Activated CD8-positive, alpha-beta T cell treated with anti-CD3 and anti-CD28 coated beads, Interleukin-2, amount 10 ng/mL, durations not matched to agents 7 days and 5 days (primary cell): ENCODE measurements around the gene TSGA10. TPM values are rescaled to one million over a fixed set of nuclear protein-coding genes. Genes with fewer than 3 reads are reported as not detected.

ENCODE experiments used
- ATAC-seq: fragments of 150-1000 bp; cut with Tn5 transposase; one replicate; pipeline ENCODE4 v1.10.0; 2021; ENCODE audit warnings: moderate library complexity
- CTCF ChIA-PET: fragments of 350-600 bp; sonication (Branson Sonifier 250); formaldehyde crosslinking; loops from one replicate; lab custom pipeline; 2021; ENCODE audit warnings: antibody characterized with exemption; lab: Charles Lee
- POLR2A ChIA-PET: fragments of 350-600 bp; sonication (Branson Sonifier 250); formaldehyde crosslinking; loops from one replicate; lab custom pipeline; 2021; ENCODE audit warnings: antibody characterized with exemption; lab: Charles Lee
- DNase-seq: peaks from one replicate; pipeline ENCODE4 v3.0.0-alpha.2; 2020
- H3K27ac Mint-ChIP-seq: one replicate; pipeline ENCODE4 v1.8.0; 2021; ENCODE audit warnings: mild to moderate bottlenecking, mixed read lengths
- H3K27me3 Mint-ChIP-seq: one replicate; pipeline ENCODE4 v1.8.0; 2021; ENCODE audit warnings: low read depth, mixed read lengths
- H3K36me3 Mint-ChIP-seq: one replicate; pipeline ENCODE4 v1.8.0; 2021; ENCODE audit warnings: low read depth, mixed read lengths
- H3K4me1 Mint-ChIP-seq: one replicate; pipeline ENCODE4 v1.8.0; 2021; ENCODE audit warnings: low read depth, mixed read lengths
- H3K4me3 Mint-ChIP-seq: one replicate; pipeline ENCODE4 v1.8.0; 2021; ENCODE audit warnings: mild to moderate bottlenecking, mixed read lengths
- H3K9me3 Mint-ChIP-seq: one replicate; pipeline ENCODE4 v1.8.0; 2022; ENCODE audit warnings: mixed read lengths; ENCODE audit not compliant: insufficient read depth
- total RNA-seq, 2 experiments: library from RNA; stranded (reverse); gene quantifications; one replicate each; pipeline ENCODE4 v1.2.3, GENCODE V29; 2021

TSGA10 gene
- total RNA-seq, 2 experiments from 2014 or later, result 6.0 to 6.9 TPM

DNA sequence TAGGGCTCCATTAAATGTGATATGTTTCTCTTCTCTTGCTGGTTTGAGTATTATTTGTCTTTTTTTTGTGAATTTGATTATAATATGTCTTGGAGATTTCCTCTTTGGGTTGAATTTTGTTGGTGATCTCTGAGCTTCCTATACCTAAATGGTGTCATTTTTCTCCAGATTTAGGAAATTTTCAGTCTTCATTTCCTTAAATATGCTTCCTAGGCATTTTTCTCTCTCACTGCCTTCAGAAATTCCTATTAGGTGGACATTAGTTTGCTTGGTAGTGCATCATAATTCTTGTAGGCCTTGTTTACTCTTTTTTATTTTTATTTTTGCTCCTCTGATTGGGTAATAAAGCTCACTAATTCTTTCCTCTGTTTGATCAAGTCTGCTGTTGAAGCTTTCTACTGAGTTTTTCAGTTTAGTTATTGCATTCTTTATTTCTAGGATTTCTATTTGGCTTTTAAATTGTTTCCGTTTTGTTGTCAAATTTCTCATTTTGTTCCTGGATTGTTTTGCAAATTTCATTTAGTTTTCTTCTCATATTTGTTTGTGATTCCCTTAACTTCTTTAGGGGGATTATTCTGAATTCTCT, 182.1 kb downstream of the TSGA10 start:
- H3K36me3 Mint-ChIP-seq, result peaks cover 9% of the 10 kb centered on the region
- CTCF ChIA-PET, result no interaction called here
- POLR2A ChIA-PET, result no interaction called here
- no peak for ATAC-seq
- DNase-seq, result no peak
- H3K4me3 Mint-ChIP-seq, result no peak overlapping the region
- no peaks in the 10 kb centered on the region for H3K4me1 Mint-ChIP-seq
- peaks cover 20% of the 10 kb centered on the region for H3K27me3 Mint-ChIP-seq
- no peak overlapping the region for H3K27ac Mint-ChIP-seq
- peaks cover 48% of the 10 kb centered on the region for H3K9me3 Mint-ChIP-seq

DNA sequence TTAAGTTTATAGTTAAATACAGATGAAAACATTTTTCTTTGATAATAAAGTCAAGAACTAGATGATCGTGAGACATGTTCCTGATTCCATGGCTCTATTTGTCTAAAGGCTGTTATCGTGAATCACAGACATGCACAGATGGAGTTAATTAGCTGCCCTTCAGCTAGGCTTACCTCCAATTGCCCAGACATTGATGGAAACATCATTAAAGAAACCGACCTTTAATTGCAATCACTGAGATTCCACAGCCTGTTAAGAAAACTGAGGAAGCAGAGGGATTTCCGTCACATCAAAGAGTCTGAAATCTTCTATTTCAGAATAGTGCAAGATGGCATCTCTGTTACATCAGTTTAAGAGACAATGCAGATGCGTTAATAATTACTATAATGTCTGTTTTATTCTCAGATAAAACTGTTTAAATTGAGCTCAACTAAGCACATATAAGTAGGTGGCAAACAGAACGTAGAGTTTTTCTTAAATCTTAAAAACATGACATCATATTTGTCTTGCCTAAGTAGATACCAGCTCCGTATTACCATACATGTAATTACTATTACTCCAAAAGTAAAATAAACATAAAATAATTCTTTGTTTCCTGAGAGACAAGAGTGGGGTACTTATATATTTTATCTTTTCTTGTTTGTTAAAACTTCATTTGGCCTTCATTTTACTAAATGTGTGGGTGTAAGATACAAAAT, 194.8 kb downstream of the TSGA10 start:
- DNase-seq, result no peak
- no peak for ATAC-seq
- no peaks in the 10 kb centered on the region for H3K36me3 Mint-ChIP-seq
- no peaks in the 10 kb centered on the region for H3K9me3 Mint-ChIP-seq
- H3K27me3 Mint-ChIP-seq, result peaks cover 18% of the 10 kb centered on the region
- CTCF ChIA-PET, result no interaction called here
- no peaks in the 10 kb centered on the region for H3K4me1 Mint-ChIP-seq
- no peak overlapping the region for H3K27ac Mint-ChIP-seq
- no peak overlapping the region for H3K4me3 Mint-ChIP-seq
- POLR2A ChIA-PET, result no interaction called here

DNA sequence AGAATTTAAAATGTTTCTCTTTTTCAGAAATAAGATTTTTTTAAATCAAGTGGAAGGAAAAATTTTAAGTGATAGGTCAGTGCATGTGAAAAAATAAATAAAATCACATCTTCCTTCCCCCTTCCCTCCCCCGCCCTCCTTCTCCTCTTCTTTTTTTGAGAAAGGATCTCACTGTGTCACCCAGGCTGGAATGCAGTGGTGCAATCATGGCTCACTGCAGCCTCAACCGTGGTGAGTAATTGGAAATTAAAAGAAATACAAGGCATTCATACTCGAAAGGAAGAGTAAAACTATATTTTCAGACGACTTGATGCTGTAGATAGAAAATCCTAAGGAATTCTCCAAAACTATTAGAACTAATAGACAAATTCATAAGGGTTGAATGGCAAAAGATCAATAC, 201.8 kb downstream of the TSGA10 start:
- peaks cover 37% of the 10 kb centered on the region for H3K27me3 Mint-ChIP-seq
- ATAC-seq (no peak), DNase-seq (no peak)
- H3K9me3 Mint-ChIP-seq, result no peaks in the 10 kb centered on the region
- CTCF ChIA-PET, result no interaction called here
- POLR2A ChIA-PET, result interaction anchor here (0.7 kb wide), 1 partner anchor 1066 kb away, joined by 4 read pairs; no protein-coding TSS in a partner anchor
- no peaks in the 10 kb centered on the region for H3K4me1 Mint-ChIP-seq
- no peaks in the 10 kb centered on the region for H3K36me3 Mint-ChIP-seq
- H3K27ac Mint-ChIP-seq, result no peak overlapping the region
- no peak overlapping the region for H3K4me3 Mint-ChIP-seq

DNA sequence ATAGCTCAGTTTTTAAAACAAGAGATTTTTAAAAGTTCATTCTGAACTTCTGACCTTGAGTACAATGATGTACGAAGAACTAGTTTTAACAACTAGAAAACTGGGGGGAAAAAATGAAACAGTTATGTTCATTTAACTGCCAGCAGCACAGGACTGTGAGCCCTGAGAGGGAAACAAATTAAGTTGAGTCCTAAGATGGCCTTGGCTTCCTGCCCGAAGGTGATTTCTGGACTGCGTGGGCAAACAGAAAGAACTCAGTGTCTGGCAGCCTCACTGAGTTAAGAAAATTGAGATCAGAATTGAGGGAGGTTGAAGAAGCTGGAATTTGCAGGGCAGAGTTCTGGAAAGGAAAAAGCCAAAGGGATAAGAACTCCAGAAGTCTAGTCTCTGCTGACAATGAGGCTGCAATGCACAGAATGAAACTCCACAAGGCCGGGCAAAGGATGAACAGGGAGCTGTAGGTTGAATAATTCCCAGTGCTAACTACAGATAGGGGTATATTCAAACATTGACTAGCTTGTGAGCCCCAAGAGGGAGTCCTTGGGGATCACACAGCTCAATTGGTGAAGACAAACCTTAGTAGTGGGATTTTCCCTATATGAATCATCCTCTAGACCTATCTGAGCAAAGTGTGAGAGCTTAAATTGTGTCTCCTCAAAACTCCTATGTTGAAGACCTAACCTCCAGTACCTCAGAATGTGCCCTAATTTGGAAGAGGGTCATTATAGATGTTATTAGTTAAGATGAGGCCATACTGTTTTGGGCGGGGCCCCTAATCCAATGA, 205.6 kb downstream of the TSGA10 start:
- DNase-seq (no peak), ATAC-seq (no peak)
- no peak overlapping the region for H3K4me3 Mint-ChIP-seq
- no peak overlapping the region for H3K27ac Mint-ChIP-seq
- CTCF ChIA-PET, result no interaction called here
- no peaks in the 10 kb centered on the region for H3K36me3 Mint-ChIP-seq
- no peaks in the 10 kb centered on the region for H3K4me1 Mint-ChIP-seq
- peaks cover 30% of the 10 kb centered on the region for H3K27me3 Mint-ChIP-seq
- POLR2A ChIA-PET, result no interaction called here
- H3K9me3 Mint-ChIP-seq, result no peaks in the 10 kb centered on the region

DNA sequence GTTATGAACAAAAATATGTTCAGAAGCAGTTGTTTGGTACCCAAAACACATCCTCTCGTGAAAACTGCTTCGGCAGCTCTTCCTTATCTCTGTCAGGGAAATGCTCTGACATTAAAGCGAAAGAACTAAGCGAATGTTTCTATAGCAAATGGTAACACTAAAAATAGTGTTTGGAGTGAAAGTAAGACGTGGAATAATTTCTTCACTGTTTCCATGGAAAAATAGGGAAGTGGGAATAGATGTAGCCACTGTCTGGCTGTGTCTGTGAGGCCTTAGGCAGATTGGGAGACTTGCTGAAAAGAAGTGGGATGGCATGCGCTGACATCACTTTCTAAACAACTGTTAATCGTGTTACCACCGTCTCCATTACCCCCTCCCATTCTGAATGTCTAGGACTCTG, 207.2 kb downstream of the TSGA10 start:
- POLR2A ChIA-PET, result interaction anchor here (0.5 kb wide), 1 partner anchor 9 kb away, joined by 3 read pairs; no protein-coding TSS in a partner anchor
- H3K36me3 Mint-ChIP-seq, result no peaks in the 10 kb centered on the region
- DNase-seq (no peak), ATAC-seq (no peak)
- peaks cover 26% of the 10 kb centered on the region for H3K27me3 Mint-ChIP-seq
- no peak overlapping the region for H3K4me3 Mint-ChIP-seq
- H3K27ac Mint-ChIP-seq, result no peak overlapping the region
- no peaks in the 10 kb centered on the region for H3K9me3 Mint-ChIP-seq
- no peaks in the 10 kb centered on the region for H3K4me1 Mint-ChIP-seq
- CTCF ChIA-PET, result no interaction called here

Other genes with a start within 250 kb of the TSGA10 start
- under 1 TPM; 0.18 to 0.97 TPM for gene CRACDL, start 218.7 kb downstream of the TSGA10 start, total RNA-seq
- gene C2orf15, start 13.2 kb downstream of the TSGA10 start, total RNA-seq, result under 1 TPM; 0.37 to 0.86 TPM
- gene LIPT1, start within 50 bp of the TSGA10 start, total RNA-seq, result 1 to 10 TPM; 7.5 to 7.9 TPM
- gene MITD1, start 26.1 kb upstream of the TSGA10 start, total RNA-seq, result 10 to 100 TPM; 51.3 to 53.3 TPM
- 10 to 100 TPM; 23.3 to 24.4 TPM for gene MRPL30, start 26.2 kb upstream of the TSGA10 start, total RNA-seq
- gene LYG2, start 100.7 kb upstream of the TSGA10 start, total RNA-seq, result not detected
- 1 to 10 TPM; 1.4 to 1.6 TPM for gene LYG1, start 146.3 kb upstream of the TSGA10 start, total RNA-seq
- 10 to 100 TPM; 34.7 to 38.3 TPM for gene TXNDC9, start 181.4 kb upstream of the TSGA10 start, total RNA-seq
- 10 to 100 TPM; 47.5 TPM for gene EIF5B, start 182.4 kb upstream of the TSGA10 start, total RNA-seq